ENCODE measurements around the gene NUP160.
"Not testable (repeated sequence)": the region's sequence is repeated elsewhere in the genome, so short reads cannot be mapped to it uniquely, and the experiment has no call there.

Gene NUP160, protein sequence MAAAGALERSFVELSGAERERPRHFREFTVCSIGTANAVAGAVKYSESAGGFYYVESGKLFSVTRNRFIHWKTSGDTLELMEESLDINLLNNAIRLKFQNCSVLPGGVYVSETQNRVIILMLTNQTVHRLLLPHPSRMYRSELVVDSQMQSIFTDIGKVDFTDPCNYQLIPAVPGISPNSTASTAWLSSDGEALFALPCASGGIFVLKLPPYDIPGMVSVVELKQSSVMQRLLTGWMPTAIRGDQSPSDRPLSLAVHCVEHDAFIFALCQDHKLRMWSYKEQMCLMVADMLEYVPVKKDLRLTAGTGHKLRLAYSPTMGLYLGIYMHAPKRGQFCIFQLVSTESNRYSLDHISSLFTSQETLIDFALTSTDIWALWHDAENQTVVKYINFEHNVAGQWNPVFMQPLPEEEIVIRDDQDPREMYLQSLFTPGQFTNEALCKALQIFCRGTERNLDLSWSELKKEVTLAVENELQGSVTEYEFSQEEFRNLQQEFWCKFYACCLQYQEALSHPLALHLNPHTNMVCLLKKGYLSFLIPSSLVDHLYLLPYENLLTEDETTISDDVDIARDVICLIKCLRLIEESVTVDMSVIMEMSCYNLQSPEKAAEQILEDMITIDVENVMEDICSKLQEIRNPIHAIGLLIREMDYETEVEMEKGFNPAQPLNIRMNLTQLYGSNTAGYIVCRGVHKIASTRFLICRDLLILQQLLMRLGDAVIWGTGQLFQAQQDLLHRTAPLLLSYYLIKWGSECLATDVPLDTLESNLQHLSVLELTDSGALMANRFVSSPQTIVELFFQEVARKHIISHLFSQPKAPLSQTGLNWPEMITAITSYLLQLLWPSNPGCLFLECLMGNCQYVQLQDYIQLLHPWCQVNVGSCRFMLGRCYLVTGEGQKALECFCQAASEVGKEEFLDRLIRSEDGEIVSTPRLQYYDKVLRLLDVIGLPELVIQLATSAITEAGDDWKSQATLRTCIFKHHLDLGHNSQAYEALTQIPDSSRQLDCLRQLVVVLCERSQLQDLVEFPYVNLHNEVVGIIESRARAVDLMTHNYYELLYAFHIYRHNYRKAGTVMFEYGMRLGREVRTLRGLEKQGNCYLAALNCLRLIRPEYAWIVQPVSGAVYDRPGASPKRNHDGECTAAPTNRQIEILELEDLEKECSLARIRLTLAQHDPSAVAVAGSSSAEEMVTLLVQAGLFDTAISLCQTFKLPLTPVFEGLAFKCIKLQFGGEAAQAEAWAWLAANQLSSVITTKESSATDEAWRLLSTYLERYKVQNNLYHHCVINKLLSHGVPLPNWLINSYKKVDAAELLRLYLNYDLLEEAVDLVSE (N-terminal part only)

DNA sequence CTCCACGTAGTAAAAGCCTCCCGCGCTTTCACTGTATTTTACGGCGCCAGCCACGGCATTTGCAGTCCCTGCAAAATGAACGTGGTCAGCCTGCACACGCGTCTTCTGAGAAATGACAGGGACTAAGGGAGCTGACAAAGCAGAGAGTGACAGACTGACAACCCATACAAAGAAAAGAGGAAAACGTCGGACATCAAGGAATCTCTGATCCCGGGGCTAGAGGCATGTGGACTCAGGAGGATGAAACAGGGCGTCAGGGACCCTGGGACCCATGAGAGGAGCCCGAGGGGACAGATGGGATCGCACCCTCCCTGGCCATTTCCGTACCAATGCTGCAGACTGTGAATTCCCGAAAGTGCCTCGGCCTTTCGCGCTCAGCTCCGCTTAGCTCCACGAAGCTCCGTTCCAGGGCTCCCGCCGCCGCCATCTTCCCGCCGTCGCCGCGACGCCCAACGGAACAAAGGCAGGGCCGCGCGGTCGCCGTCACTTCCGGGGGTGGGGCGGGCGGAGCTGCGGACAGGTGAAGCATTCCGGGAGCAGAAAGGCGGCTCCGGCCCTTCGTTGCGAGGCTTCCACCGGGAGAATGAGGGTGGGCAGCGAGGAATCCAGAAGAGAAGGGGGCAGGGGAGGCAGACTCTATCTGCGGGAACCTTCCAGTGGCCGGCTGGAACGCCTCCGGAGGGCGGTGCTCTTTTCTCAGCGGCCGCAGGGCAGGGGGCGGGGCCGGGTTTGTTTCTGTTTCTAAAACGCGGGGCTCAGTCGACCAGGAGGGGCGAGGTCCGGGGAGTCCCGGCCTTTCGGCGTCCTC, at the start of gene NUP160:
NUP160 (minus strand) TSS at position 459 of the 808 bp plus-strand sequence; CDS start at position 427, 32 bp downstream.
- peak; percentile 86 for DNase-seq (ENCODE audit: low read depth)

- DNase-seq (ENCODE audit: low read depth) = no peak
Observed at GRCh38 chr11:47896199-47896598, 48.0 kb upstream of the NUP160 start.

DNA sequence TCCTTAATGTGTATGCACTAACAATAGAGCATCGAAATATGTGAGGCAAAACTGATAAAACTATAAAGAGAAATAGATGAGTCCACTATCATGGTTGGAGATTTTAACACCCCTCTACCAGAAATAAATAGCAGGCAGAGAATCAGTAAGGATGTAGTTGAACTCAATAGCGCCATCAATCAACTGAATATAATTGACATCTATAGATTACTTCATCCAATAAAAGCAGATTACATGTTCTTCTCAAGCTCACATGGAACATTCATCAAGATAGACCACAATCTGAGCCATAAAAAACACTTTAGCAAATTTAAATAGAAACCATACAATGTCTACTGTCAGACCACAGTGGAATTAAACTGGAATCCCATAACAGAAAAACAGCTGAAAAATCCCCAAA, 46.9 kb upstream of the NUP160 start:
- no peak for DNase-seq (ENCODE audit: low read depth)

DNA sequence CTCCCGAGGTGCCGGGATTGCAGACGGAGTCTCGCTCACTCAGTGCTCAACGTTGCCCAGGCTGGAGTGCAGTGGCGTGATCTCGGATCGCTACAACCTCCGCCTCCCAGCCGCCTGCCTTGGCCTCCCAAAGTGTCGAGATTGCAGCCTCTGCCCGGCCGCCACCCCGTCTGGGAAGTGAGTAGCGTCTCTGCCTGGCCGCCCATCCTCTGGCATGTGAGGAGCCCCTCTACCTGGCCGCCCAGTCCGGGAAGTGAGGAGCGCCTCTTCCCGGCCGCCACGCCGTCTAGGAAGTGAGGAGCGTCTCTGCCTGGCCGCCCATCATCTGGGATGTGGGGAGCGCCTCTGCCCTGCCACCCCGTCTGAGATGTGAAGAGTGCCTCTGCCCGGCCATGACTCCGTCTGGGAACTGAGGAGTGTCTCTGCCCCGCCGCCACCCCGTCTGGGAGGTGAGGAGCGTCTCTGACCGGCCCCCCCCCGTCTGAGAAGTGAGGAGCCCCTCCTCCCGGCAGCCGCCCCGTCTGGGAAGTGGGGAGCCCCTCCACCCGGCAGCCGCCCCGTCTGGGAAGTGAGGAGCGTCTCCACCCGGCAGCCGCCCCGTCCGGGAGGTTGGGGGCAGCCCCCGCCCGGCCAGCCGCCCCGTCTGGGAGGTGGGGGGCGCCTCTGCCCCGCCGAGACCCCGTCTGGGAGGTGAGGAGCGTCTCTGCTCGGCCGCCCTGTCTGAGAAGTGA, 44.6 kb upstream of the NUP160 start:
- not testable (repeated sequence) for DNase-seq (ENCODE audit: low read depth)

- no peak for DNase-seq (ENCODE audit: low read depth)
Observed at GRCh38 chr11:47891886-47892285, 43.7 kb upstream of the NUP160 start.

- no peak for DNase-seq (ENCODE audit: low read depth)
Observed at GRCh38 chr11:47889714-47890441, 41.7 kb upstream of the NUP160 start.

- no peak for DNase-seq (ENCODE audit: low read depth)
Observed at GRCh38 chr11:47887910-47888569, 39.9 kb upstream of the NUP160 start.

DNA sequence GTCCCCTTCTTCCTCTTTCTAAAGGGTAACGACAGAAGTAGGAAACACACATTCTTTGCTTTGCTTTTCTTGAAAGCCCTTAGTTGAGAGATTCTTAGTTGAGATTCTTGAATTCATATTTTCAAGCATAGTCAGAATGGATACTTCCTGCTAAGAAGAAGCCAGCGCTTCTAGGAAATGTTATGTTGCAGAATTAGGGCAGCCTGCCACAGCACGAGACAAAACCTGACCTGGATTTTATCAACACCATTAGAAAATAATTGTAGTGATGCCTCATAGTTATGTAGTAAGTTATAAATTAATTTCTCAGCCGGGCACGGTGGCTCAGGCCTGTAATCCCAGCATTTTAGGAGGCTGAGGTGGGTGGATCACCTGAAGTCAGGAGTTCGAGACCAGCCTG, 37.9 kb upstream of the NUP160 start:
- no peak for DNase-seq (ENCODE audit: low read depth)

- not testable (repeated sequence) for DNase-seq (ENCODE audit: low read depth)
Observed at GRCh38 chr11:47882437-47882836, 34.3 kb upstream of the NUP160 start.

DNA sequence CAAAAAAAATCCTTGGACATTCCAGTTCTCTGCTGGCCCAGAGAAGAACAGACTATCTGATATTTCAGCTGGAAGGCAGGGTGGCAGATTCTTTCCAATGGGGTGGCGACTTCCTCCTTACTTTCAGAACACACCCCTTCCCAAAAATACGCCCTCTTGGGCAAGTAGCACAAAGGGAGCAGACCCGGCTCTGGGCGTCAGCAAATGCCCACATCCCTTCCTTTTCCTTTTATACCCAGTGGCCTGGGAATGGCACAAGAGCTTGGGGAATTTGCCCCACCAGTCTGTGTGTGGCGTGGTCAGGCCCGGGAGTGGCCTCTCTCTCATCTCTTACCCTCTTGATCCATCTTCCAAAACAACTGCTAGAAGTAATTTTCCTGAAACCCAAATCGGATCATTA, 33.0 kb upstream of the NUP160 start:
- no peak for DNase-seq (ENCODE audit: low read depth)

- DNase-seq (ENCODE audit: low read depth) = no peak
Observed at GRCh38 chr11:47879259-47880158, 31.4 kb upstream of the NUP160 start.

DNA sequence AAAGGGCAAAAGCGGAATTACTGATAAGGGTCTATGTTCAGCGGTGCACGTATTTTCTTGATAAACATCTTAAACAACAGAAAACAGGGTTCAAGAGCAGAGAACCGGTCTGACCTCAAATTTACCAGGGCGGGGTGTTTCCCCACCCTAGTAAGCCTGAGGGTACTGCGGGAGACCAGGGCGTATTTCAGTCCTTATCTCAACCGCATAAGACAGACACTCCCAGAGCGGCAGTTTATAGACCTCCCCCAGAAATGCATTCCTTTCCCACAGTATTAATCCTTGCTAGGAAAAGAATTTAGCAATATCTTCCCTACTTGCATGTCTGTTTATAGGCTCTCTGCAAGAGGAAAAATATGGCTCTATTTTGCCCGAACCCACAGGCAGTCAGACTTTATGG, 27.7 kb upstream of the NUP160 start:
- DNase-seq (ENCODE audit: low read depth) = not testable (repeated sequence)

- no peak for DNase-seq (ENCODE audit: low read depth)
Observed at GRCh38 chr11:47870404-47870803, 22.3 kb upstream of the NUP160 start.

DNA sequence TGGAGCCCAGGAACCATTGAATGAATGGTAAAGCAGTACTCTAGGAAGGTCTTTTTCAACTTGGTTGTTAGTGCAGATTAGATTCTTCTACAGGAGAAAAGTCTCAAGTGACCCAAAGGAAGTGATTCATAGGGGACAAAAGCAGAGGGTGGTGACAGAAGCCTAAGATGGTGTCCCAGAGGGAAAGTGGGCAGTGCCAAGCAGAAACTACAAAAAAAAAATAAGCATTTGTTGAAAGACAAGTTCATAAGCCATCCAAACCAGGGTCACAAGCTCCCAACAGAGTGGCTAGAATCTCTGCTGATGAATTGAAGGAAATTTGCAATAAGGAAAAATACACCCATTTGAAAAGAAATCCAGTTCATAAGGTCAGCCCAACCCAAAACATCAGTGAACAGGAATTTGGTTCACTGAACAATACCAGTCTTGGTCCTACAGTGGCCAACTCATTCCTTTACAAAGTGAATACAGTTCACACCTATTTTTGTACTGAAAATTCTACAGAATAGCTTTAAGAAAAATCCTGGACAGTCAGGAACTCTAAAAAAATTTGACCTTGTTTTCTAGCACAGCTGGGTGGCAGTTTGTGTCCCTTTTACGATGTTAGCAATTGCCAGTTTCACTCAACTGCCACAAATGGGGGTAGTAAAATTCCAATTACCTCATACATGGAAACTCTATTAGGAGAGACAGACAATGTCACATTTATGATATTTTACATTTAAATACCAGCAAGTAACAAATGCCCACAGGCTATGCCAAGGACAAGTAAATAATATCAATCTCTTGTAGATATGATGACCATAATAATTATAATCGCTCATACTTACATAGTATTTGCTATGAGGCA, 21.6 kb upstream of the NUP160 start:
- DNase-seq (ENCODE audit: low read depth) = no peak

GRCh38 chr11:47867823-47868222, 19.7 kb upstream of the NUP160 start:
- DNase-seq (ENCODE audit: low read depth) = no peak

- DNase-seq (ENCODE audit: low read depth) = not testable (repeated sequence)
Observed at GRCh38 chr11:47866892-47867291, 18.7 kb upstream of the NUP160 start.

DNA sequence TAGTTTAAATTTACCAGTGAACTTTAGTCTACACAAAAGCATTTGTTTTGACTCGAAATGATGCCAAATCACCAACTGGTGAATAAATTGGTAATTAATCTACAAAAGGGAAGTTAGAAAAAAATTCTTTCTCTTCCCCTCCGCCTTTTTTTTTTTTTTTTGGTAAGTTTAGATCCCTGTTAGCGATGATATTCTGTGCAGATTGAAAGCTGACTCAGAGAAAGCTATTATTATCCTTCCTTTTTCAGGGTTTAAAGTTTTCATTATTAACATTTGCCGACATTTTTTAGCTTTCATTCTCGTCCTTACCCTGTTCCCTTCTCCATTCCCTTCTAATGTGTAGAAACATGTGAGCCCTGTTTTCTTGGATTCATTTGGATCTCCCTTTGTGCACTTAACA, 16.8 kb upstream of the NUP160 start:
- no peak for DNase-seq (ENCODE audit: low read depth)

All from activated T-cell treated with anti-CD3 and anti-CD28 coated beads for 24 hours (primary cell).